IMR-90 (cell line): ENCODE results near the gene TESK2. TPM values are rescaled to one million over a fixed set of nuclear protein-coding genes. Genes with fewer than 3 reads are reported as not detected.
"Not testable (repeated sequence)": the region's sequence is repeated elsewhere in the genome, so short reads cannot be mapped to it uniquely, and the experiment has no call there.

Experiments used
- ATAC-seq: fragments of 200-7000 bp; cut with Tn5 transposase; 2 replicates; pipeline ENCODE4 v1.9.1; 2020; ENCODE audit warnings: low read depth, mild to moderate bottlenecking, moderate library complexity
- BruUV-seq: library from RNA; stranded (reverse); fragments of 400-500 nt; replicated peaks from 2 replicates; lab custom pipeline; 2021; lab: Mats Ljungman, UMichigan
- CTCF ChIA-PET: fragments of 300-600 bp; formaldehyde crosslinking; extraction: SDS; loops from one replicate; lab custom pipeline; 2021; ENCODE audit warnings: antibody characterized with exemption; lab: Yijun Ruan, JAX
- POLR2A ChIA-PET: fragments of 300-600 bp; sonication (Branson Sonifier 250); formaldehyde crosslinking; loops from one replicate; lab custom pipeline; 2022; ENCODE audit warnings: antibody characterized with exemption; ENCODE audit not compliant: unreplicated experiment; lab: Charles Lee
- DNase-seq: peaks from one replicate; pipeline ENCODE4 v3.0.0; 2013
- H2AFZ ChIP-seq: replicated peaks from 2 replicates; pipeline ENCODE3; 2013; ENCODE audit warnings: low read length, mild to moderate bottlenecking; ENCODE audit not compliant: poor library complexity
- H2AK5ac ChIP-seq: 2 replicates; pipeline ENCODE4 v1.6.1; 2013; ENCODE audit warnings: low read depth, low read length, inconsistent platforms
- H2AK9ac ChIP-seq: replicated peaks from 2 replicates; pipeline ENCODE3; 2013; ENCODE audit warnings: mild to moderate bottlenecking, low read depth, low read length, moderate library complexity; ENCODE audit not compliant: poor library complexity
- H2BK120ac ChIP-seq: 2 replicates; pipeline ENCODE4 v1.6.1; 2013; ENCODE audit warnings: low read depth, low read length, inconsistent platforms
- H2BK15ac ChIP-seq: 3 replicates; pipeline ENCODE4 v1.6.1; 2013; ENCODE audit warnings: low read depth, low read length, inconsistent platforms
- H2BK20ac ChIP-seq: 2 replicates; pipeline ENCODE4 v1.6.1; 2013; ENCODE audit warnings: low read depth, mild to moderate bottlenecking, inconsistent platforms, low read length, moderate library complexity
- H2BK5ac ChIP-seq: 2 replicates; pipeline ENCODE4 v1.6.1; 2013; ENCODE audit warnings: mild to moderate bottlenecking, low read depth, low read length, inconsistent platforms; ENCODE audit not compliant: poor library complexity, severe bottlenecking
- H3K14ac ChIP-seq: replicated peaks from 2 replicates; pipeline ENCODE4 v1.6.1; 2013; ENCODE audit warnings: low read depth, low read length, inconsistent platforms
- H3K18ac ChIP-seq: 2 replicates; pipeline ENCODE4 v1.6.1; 2013; ENCODE audit warnings: low read depth, low read length, control low read depth
- H3K23ac ChIP-seq: 2 replicates; pipeline ENCODE4 v1.6.1; 2013; ENCODE audit warnings: low read depth, low read length, inconsistent platforms
- H3K27ac ChIP-seq: 2 replicates; pipeline ENCODE4 v1.5.1; 2013; ENCODE audit warnings: mild to moderate bottlenecking, control low read depth, low read length; ENCODE audit not compliant: insufficient read depth
- H3K27me3 ChIP-seq: 2 replicates; pipeline ENCODE4 v1.6.1; 2013; ENCODE audit warnings: low read length; ENCODE audit not compliant: control insufficient read depth, insufficient read depth
- H3K36me3 ChIP-seq: 2 replicates; pipeline ENCODE4 v1.6.1; 2013; ENCODE audit warnings: low read length, mixed read lengths; ENCODE audit not compliant: control insufficient read depth, insufficient read depth
- H3K4ac ChIP-seq: 2 replicates; pipeline ENCODE4 v1.6.1; 2013; ENCODE audit warnings: low read depth, low read length, inconsistent platforms
- H3K4me1 ChIP-seq: 2 replicates; pipeline ENCODE4 v1.6.1; 2013; ENCODE audit warnings: low read length, mixed read lengths; ENCODE audit not compliant: control insufficient read depth, insufficient read depth
- H3K4me2 ChIP-seq: 2 replicates; pipeline ENCODE4 v1.6.1; 2013; ENCODE audit warnings: low read depth, mild to moderate bottlenecking, control low read depth, low read length, moderate library complexity
- H3K4me3 ChIP-seq: 2 replicates; pipeline ENCODE4 v1.5.1; 2013; ENCODE audit warnings: low read depth, mild to moderate bottlenecking, control low read depth, low read length, moderate library complexity; ENCODE audit not compliant: insufficient read depth
- H3K56ac ChIP-seq: 2 replicates; pipeline ENCODE4 v1.6.1; 2013; ENCODE audit warnings: low read length, inconsistent platforms; ENCODE audit not compliant: insufficient read depth; ENCODE audit errors: extremely low read depth
- H3K79me1 ChIP-seq, 2 experiments: 2 replicates each; pipeline ENCODE4 v1.6.1; 2013; ENCODE audit warnings: low read length in 2 of 2, inconsistent platforms in 1 of 2, low read depth in 1 of 2
- H3K9ac ChIP-seq: 2 replicates; pipeline ENCODE4 v1.6.1; 2013; ENCODE audit warnings: low read depth, low read length, control low read depth
- H3K9me1 ChIP-seq: 2 replicates; pipeline ENCODE4 v1.6.1; 2013; ENCODE audit warnings: low read length, inconsistent platforms; ENCODE audit not compliant: insufficient read depth
- H3K9me3 ChIP-seq: 2 replicates; pipeline ENCODE4 v1.6.1; 2013; ENCODE audit warnings: low read length; ENCODE audit not compliant: control insufficient read depth, insufficient read depth
- H4K20me1 ChIP-seq: 2 replicates; pipeline ENCODE4 v1.6.1; 2013; ENCODE audit warnings: low read length, inconsistent platforms; ENCODE audit not compliant: insufficient read depth
- H4K5ac ChIP-seq: 2 replicates; pipeline ENCODE4 v1.6.1; 2013; ENCODE audit warnings: mild to moderate bottlenecking, low read depth, low read length, control low read depth
- H4K8ac ChIP-seq, 2 experiments: 2 replicates each; pipeline ENCODE4 v1.6.1; 2013; ENCODE audit warnings: low read depth in 2 of 2, low read length in 2 of 2, control low read depth in 1 of 2, inconsistent platforms in 1 of 2
- H4K91ac ChIP-seq: 2 replicates; pipeline ENCODE4 v1.6.1; 2013; ENCODE audit warnings: low read depth, low read length, inconsistent platforms; ENCODE audit not compliant: insufficient read depth
- WGBS, 2 experiments: methylation state at CpG; one replicate each; pipeline versions ENCODE4 v1.1.5 to v1.1.7; 2013; ENCODE audit warnings: missing lambda C conversion rate in 2 of 2; ENCODE audit not compliant: insufficient read length in 1 of 2; ENCODE audit errors: extremely low coverage in 2 of 2; 5-methylcytosine and 5-hydroxymethylcytosine counted together
- dilution Hi-C: fragments of 300-500 bp; cut with HindIII; formaldehyde crosslinking; loops from one replicate; pipeline ENCODE4 v1.14.3; 2018; ENCODE audit warnings: low sequenced_read_pairs; ENCODE audit not compliant: unreplicated experiment
- in situ Hi-C: fragments of 300-500 bp; cut with MboI; formaldehyde crosslinking; loops from 3 replicates; pipeline ENCODE4 v1.14.3; 2019; ENCODE audit warnings: low sequenced_read_pairs, inconsistent platforms, mixed read lengths
- intact Hi-C: fragments of 100-400 bp; cut with micrococcal nuclease; formaldehyde crosslinking; loops from 2 replicates; pipeline ENCODE4 v1.10.0; 2022
- polyA plus RNA-seq, 3 experiments: library from polyadenylated mRNA; depleted of rRNA; stranded (reverse); fragments of >200 nt; gene quantifications; 2 replicates each; pipeline ENCODE4 v1.2.3, GENCODE V29; 2012; ENCODE audit warnings: low replicate concordance in 1 of 3
- total RNA-seq: library from RNA; depleted of rRNA; stranded (reverse); fragments of >200 nt; gene quantifications from 2 replicates; pipeline ENCODE4 v1.2.3, GENCODE V29; 2012

Gene TESK2
- total and polyA plus RNA-seq, 2 of the 4 experiments (the other 2 are of a cell fraction) = 0.90 to 1.3 TPM

GRCh38 chr1:45519774-45520173 lies 28.8 kb upstream of the TESK2 start:
- ATAC-seq, H3K27me3 ChIP-seq, H2AK5ac ChIP-seq, H3K9me1 ChIP-seq, H2AK9ac ChIP-seq, H3K9ac ChIP-seq, H3K9me3 ChIP-seq, H3K56ac ChIP-seq, H2BK20ac ChIP-seq, DNase-seq, BruUV-seq, H2AFZ ChIP-seq, H4K5ac ChIP-seq, H3K14ac ChIP-seq, H2BK5ac ChIP-seq, H3K18ac ChIP-seq, H2BK15ac ChIP-seq, H4K91ac ChIP-seq, H2BK120ac ChIP-seq, H3K4ac ChIP-seq, H3K23ac ChIP-seq, dilution Hi-C loops, H3K27ac ChIP-seq, H4K8ac ChIP-seq, CTCF ChIA-PET: not testable (repeated sequence)
- in situ Hi-C loops (loop anchor here (5.0 kb wide), 1 partner anchor 48 kb away; no protein-coding TSS in a partner anchor), intact Hi-C loops (loop anchor here (5.0 kb wide), 1 partner anchor 363 kb away; no protein-coding TSS in a partner anchor)
- peaks cover 25% of the 10 kb centered on the region for H3K36me3 ChIP-seq
- H4K20me1 ChIP-seq = peaks cover 56% of the 10 kb centered on the region
- H3K79me1 ChIP-seq = peaks cover 11 to 43% of the 10 kb centered on the region in 2 experiments
- POLR2A ChIA-PET = interaction anchor here (0.6 kb wide), 2 partner anchors 59 to 609 kb away, joined by 3 to 5 read pairs; no protein-coding TSS in a partner anchor
- H3K4me1 ChIP-seq = peaks cover 15% of the 10 kb centered on the region
- H3K4me3 ChIP-seq = 0 out of 2 replicates have a peak overlapping the region, but pooled peaks have one; percentile 8
- peak overlapping the region; percentile 91 for H3K4me2 ChIP-seq
- 97% methylated on average over 4 of the region's 16 CpGs; no CpG with 5 or more reads in 1 of the 2 experiments for WGBS, 2 experiments
